Measurements from ENCODE around the gene TMEM182.

TMEM182 gene

GRCh38 chr2:102761763-102762162 is at the start of gene TMEM182:
TMEM182 (plus strand) TSS chr2:102762031; CDS start chr2:102762218, 187 bp downstream.
- DNase-seq (ENCODE audit: low read depth), result no peak

DNA sequence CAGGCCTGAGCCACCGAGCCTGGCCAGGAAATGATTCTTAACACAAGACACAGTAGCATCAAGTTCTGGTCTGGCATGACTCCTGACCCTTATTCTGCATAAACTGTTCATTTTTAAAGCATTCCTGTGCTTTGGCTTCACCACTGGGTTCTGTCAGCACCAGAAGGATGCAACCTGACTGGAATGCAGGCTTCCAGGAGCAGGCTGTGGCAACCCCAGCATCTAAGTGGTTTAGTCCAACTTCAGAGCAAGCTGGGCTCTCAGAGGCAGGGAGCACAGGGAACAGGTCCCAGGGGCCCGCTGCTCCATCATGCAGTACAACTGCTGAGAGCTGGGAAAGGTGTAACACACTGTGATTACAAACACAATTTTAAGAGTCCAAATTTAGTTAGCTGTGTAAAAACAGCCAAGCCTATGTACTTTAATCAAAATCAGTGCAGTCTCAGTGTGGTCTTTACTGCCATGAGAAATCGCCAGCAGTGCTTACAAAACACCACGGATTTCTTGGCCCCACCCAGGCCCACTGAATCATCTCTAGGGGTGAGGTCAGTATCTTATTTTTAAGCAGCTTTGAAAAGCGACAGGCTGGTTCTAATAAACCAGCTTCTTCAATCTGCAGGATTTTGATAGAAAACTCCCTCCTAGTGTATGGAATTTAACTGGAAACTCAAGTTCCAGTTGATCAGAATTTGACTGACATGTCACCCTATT is 44.4 kb upstream of the TMEM182 start:
- DNase-seq (ENCODE audit: low read depth), result peak; percentile 55

GRCh38 chr2:102718387-102719316 is 43.2 kb upstream of the TMEM182 start:
- DNase-seq (ENCODE audit: low read depth), result no peak

DNA sequence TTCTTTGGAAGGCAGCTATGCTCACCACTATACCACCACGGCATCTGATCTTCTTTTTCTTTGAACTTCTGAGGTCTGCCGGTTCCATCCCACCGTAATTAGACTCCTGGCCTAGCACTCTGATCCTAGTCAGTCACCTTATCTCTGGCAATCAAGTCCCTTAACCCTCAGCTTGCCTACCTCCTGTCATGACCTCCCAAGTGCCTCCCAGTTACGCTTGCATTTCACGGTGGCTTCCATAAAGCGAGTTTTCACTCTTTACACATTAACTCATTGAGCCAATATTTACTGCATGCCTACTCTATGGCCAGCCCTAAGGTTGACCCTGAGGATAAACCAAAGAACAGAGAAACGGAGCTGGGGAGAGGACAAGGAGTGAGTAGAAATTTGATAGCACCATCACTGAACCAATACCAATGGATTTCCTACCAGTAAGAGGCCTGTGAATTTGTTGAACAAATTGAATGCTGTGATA is 37.8 kb upstream of the TMEM182 start:
- DNase-seq (ENCODE audit: low read depth), result no peak

- no peak for DNase-seq (ENCODE audit: low read depth)
Measured at GRCh38 chr2:102724553-102724952, 37.3 kb upstream of the TMEM182 start.

GRCh38 chr2:102726128-102727087 is 35.4 kb upstream of the TMEM182 start:
- no peak for DNase-seq (ENCODE audit: low read depth)

GRCh38 chr2:102735416-102736109 is 26.3 kb upstream of the TMEM182 start:
- DNase-seq (ENCODE audit: low read depth), result no peak

- no peak for DNase-seq (ENCODE audit: low read depth)
Measured at GRCh38 chr2:102736110-102736409, 25.8 kb upstream of the TMEM182 start.

DNA sequence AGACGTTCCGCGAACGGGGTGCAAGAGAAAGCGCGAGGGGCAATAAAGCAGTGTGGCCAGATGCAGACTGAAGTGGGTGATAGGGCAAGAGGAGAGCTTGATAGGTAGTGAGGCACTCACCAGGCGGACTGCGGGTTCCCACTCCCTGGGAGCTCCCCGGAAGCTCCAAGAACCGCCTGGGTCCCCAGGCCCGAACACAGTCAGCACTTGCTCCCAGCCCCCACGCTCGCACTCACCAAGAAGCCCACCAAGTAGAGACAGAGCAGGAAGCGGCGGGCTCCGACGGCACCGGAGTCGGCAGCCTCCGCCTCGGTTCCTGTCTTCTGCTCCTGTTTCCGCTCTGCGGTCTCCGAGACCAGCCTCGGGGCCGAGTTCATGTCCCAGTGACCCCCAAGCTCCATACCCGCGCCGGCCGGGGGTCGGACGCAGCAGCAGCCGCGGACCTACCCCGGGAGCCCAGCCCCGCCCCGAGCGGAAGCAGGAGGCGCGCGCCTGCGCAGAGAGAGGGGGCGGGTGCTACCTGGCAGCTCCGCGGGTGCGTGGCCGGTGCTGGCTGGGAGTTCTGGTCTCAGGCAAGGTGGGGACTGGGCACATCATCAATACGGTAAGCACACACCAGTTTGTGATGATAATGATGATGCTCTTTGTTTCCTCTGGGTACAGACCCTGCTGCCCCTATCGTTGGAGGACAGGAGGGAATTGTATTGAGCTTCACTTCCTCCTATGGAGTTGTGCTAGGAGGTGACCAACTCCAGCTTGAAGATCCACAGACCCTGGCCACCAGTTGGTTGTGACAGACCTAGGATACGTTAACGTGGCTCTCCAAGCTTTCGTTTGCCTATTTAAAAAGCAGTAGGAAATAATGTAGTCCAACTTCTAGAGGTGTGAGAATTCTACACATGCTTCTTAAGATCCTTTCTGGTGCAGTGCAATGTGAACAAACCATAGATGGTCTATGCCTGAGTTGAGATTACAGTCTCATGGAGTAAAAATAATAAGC is 25.1 kb upstream of the TMEM182 start:
- peak; percentile 19 for DNase-seq (ENCODE audit: low read depth)

GRCh38 chr2:102737431-102737830 is 24.4 kb upstream of the TMEM182 start:
- no peak for DNase-seq (ENCODE audit: low read depth)

DNA sequence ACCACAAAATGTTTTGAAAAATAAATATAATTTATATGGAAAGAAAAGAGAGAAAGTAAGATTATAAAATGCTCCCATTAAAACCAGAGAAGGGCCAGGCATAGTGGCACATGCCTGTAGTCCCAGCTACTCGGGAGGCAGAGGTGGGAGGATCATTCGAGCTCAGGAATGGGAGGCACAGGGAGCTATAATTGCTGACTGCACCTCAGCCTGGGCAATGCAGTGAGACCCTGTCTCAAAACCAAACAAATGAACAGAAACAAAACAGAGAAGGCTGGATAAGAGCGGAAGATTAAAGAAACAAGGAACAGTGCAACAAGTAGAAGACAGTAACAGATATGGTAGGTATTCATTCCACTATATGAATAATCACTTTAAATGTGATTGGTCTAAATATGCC is 18.6 kb upstream of the TMEM182 start:
- no peak for DNase-seq (ENCODE audit: low read depth)

- no peak for DNase-seq (ENCODE audit: low read depth)
Measured at GRCh38 chr2:102748107-102748506, 13.7 kb upstream of the TMEM182 start.

GRCh38 chr2:102749938-102750337 is 11.9 kb upstream of the TMEM182 start:
- DNase-seq (ENCODE audit: low read depth), result no peak

DNA sequence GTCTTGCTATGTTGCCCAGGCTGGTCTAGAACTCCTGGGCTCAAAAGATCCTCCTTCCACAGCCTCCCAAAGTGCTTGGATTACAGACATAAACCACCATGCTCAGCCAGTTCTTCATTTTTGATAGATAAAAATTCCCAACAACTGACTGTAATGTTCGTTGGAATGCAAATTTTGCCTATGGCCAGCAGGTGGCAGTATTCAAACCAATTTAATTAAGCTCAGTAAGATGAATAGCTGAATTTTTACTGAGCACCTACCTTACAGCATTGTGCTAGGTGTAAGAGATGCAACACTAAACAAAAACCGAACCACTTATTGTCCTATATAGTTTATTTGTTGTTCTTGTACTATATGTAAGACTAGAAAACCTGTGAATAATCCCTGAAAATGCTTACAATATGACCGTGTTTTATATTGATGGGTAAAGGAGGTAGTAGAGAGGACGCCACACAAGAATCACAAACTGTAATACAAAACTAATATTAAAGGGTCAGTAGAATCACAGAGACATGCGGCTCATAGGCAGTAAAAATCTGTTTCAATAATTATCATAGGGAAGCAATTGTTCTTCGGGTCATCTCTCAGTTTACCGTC is 8.2 kb upstream of the TMEM182 start:
- peak; percentile 31 for DNase-seq (ENCODE audit: low read depth)

DNA sequence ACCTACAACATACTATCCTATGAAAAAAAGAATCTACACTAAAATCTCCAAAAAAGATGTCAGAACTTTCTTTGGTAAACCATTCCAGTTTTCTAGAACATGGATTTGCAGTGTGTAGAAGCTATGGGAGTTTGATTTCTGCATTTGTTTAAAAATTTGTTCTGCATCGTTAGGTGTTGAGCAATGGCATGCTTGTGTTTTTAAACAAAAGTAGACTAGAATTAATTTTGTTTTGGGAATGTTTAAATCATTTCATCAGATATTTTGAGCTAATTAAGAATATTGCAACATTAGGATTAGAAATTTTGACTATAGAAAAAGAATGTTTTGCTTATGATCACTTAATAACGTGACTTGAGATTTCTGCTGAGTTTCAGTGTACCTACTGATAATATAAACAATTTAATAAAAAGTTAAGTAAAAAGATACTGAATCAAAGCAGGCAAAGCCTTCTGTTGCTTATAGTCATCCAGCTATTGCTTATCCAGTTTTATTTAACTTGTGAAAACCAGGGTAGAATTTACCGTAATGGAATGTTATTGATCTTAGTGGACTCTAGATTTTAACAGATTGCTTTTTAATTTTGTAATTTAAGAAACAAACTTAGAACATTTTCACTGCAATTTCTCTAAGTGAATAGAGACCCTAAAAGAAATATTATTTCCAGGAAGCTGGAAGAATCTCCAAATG is 7.2 kb upstream of the TMEM182 start:
- no peak for DNase-seq (ENCODE audit: low read depth)

- no peak for DNase-seq (ENCODE audit: low read depth)
Measured at GRCh38 chr2:102755284-102755683, 6.5 kb upstream of the TMEM182 start.

DNA sequence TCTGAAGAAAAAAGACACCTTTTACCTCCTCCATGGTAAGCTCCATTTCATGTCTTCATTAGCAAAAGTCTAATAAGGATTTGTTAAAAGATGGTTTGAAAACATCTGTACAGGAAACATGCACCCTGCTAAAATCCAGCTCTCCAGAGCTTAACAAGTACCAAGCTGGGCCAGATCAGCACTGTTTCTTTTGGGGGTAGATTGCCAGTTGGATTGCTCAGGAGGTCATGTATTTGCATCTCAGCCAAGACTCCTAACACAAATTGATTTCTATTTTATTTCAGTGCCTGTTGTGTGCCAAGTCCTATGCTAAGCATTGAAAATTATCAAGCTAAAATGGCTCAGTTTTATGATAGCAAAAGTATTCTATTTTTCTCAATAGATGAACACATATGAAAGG is 3.4 kb upstream of the TMEM182 start:
- DNase-seq (ENCODE audit: low read depth), result no peak

DNA sequence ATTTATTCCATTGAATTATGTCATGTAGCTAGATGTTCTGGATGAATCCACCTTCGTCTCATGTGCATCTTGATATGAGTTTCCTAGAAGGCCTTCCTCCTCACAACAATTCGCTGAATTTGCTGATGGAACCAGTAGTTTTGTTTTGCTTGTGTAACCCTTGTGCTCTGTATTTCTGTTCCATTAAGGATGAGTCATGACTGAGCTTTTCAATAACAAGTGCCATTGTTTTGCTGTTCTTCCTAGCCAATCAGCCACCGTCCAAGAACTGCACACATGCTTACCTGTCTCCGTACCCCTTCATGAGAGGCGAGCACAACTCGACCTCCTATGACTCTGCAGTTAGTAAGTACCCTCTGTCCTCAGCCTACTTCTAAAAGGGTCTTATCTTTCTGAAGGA is 2.3 kb downstream of the TMEM182 start:
- no peak for DNase-seq (ENCODE audit: low read depth)

- no peak for DNase-seq (ENCODE audit: low read depth)
Measured at GRCh38 chr2:102765061-102765460, 3.2 kb downstream of the TMEM182 start.

All from stromal cell of bone marrow (primary cell).